Measurements from ENCODE around the gene CABLES1.

Gene CABLES1

GRCh38 chr18:23138471-23138870, 3.2 kb downstream of the CABLES1 start:
- H3K27ac ChIP-seq = no peak overlapping the region
- DNase-seq (ENCODE audit: low spot score) = no peak
- ChIA-PET POLR2A (ENCODE audit: low non-redundant PET) (no interaction called here), CTCF (interaction anchor here (0.9 kb wide), 1 partner anchor 9 kb away, joined by 3 read pairs; no protein-coding TSS in a partner anchor)
- TF ChIP-seq, protein P1, sequence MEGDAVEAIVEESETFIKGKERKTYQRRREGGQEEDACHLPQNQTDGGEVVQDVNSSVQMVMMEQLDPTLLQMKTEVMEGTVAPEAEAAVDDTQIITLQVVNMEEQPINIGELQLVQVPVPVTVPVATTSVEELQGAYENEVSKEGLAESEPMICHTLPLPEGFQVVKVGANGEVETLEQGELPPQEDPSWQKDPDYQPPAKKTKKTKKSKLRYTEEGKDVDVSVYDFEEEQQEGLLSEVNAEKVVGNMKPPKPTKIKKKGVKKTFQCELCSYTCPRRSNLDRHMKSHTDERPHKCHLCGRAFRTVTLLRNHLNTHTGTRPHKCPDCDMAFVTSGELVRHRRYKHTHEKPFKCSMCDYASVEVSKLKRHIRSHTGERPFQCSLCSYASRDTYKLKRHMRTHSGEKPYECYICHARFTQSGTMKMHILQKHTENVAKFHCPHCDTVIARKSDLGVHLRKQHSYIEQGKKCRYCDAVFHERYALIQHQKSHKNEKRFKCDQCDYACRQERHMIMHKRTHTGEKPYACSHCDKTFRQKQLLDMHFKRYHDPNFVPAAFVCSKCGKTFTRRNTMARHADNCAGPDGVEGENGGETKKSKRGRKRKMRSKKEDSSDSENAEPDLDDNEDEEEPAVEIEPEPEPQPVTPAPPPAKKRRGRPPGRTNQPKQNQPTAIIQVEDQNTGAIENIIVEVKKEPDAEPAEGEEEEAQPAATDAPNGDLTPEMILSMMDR (conservative IDR thresholded peaks at IDR 0.05; ENCODE audit: low read depth) = no peak

DNA sequence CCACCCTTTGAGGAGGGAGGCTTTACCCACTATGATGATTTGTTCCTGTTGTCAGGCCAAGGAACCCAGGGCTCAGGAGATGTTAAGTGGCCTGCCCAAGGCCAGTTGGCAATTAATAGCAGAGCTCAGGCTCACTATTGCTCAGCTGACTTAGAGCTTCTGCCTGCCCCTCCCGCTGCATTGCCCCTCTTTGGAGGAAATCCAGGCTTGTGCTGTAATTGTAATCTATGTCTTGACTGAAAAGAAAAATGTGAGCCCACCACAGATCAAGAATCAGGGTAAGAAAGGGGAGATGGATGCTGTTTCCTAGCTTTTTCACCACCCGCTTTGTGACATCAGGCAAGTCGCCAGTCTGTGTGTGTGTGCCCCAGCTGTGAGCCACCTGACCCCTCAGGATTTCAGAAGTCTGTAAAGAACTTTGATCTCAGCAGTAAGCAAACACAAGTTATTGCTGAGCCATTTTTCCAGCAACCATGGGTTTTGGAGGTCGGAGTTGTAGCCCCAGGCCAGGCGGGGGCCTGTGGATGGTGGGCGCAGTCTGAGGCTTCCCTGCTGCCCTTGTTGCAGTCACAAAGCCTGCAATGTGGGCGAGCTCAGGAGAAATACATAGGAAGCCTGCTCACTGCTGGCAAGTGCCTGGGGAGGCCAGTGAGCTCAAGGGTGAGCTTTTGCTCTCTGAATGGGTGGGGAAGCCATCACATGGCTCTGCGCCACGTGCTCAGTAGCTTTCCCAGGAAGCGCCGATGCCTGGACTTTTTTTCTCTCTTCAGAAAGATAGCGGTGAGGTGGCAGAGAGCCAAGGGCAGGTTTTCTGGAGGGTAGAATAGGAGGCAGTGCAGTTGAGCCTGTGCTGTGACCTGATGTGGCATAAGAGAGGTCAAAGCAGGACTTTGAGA, 6.1 kb downstream of the CABLES1 start:
- TF ChIP-seq, protein P1 (conservative IDR thresholded peaks at IDR 0.05; ENCODE audit: low read depth) = no peak
- CTCF ChIA-PET = interaction anchor here (0.6 kb wide), 1 partner anchor 245 kb away, joined by 4 read pairs; no protein-coding TSS in a partner anchor
- peak overlapping the region; percentile 16; the same call in 1 of the 2 replicates for H3K27ac ChIP-seq
- POLR2A ChIA-PET (ENCODE audit: low non-redundant PET) = no interaction called here
- DNase-seq (ENCODE audit: low spot score) = no peak

DNA sequence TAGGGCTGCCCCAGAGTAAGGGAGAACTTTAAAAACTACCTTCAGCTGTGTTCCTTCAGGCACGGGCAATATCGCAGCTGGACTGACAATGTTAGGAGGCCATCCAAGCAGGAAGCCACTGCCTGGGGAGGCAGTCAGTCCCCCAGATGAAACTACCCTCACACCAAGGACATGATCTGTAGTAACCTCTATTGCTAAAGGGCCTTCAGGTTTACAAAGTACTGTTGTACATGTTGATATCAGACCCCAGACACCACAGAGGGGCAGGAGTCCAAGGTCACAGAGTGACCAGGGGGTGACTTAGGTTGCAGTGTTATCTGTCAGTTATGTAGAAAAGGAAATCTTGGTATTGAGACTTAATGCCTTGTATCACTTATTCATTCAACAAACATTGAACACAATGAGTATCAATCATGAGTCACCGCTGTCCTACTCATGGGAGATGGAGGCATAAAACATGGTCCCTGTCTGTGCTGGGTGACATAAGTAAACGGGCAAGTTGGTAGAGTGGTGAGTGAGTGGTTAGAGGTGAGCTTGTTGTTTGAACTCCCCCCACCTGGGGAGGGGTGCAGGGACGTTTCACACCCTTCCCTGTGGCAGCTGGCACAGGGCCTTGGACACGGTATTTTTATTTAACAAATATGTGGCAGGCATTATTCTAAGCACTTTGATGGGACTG, 7.1 kb downstream of the CABLES1 start:
- CTCF ChIA-PET = interaction anchor here (0.6 kb wide), 1 partner anchor 65 kb away, joined by 4 read pairs; no protein-coding TSS in a partner anchor
- TF ChIP-seq, protein P1 (conservative IDR thresholded peaks at IDR 0.05; ENCODE audit: low read depth) = no peak
- DNase-seq (ENCODE audit: low spot score) = no peak
- peak overlapping the region; percentile 74 for H3K27ac ChIP-seq
- POLR2A ChIA-PET (ENCODE audit: low non-redundant PET) = no interaction called here

GRCh38 chr18:23143016-23143814, 7.9 kb downstream of the CABLES1 start:
- peak; percentile 50 for DNase-seq (ENCODE audit: low spot score)
- peak overlapping the region; percentile 74 for H3K27ac ChIP-seq
- CTCF ChIA-PET = interaction anchor here (0.6 kb wide), 1 partner anchor 112 kb away, joined by 3 read pairs; no protein-coding TSS in a partner anchor
- POLR2A ChIA-PET (ENCODE audit: low non-redundant PET) = no interaction called here
- TF ChIP-seq, protein P1 (conservative IDR thresholded peaks at IDR 0.05; ENCODE audit: low read depth) = no peak

- peak overlapping the region; percentile 74 for H3K27ac ChIP-seq
- POLR2A ChIA-PET (ENCODE audit: low non-redundant PET) = no interaction called here
- CTCF ChIA-PET = interaction anchor here (0.6 kb wide), 1 partner anchor 113 kb away, joined by 3 read pairs; no protein-coding TSS in a partner anchor
- TF ChIP-seq, protein P1 (conservative IDR thresholded peaks at IDR 0.05; ENCODE audit: low read depth) = no peak
- DNase-seq (ENCODE audit: low spot score) = no peak
Observed at GRCh38 chr18:23143815-23144261, 8.6 kb downstream of the CABLES1 start.

GRCh38 chr18:23144640-23145039, 9.4 kb downstream of the CABLES1 start:
- POLR2A ChIA-PET (ENCODE audit: low non-redundant PET) = no interaction called here
- H3K27ac ChIP-seq = no peak overlapping the region
- CTCF ChIA-PET = no interaction called here
- TF ChIP-seq, protein P1 (conservative IDR thresholded peaks at IDR 0.05; ENCODE audit: low read depth) = no peak
- DNase-seq (ENCODE audit: low spot score) = no peak
